MM.1S (cell line): ENCODE results near the gene SCIMP.

ENCODE experiments used
- CTCF ChIP-seq: fragments of 300-600 bp; sonication (generic); IDR thresholded peaks from 2 replicates; pipeline ENCODE4 v1.5.1; 2016; ENCODE audit warnings: antibody characterized with exemption, low read length, mixed read lengths
- EZH2 ChIP-seq: fragments of 300-600 bp; sonication (generic); optimal IDR thresholded peaks from 2 replicates; pipeline ENCODE3; 2017; ENCODE audit warnings: low read depth, mild to moderate bottlenecking, antibody characterized with exemption, low read length, mixed read lengths

DNA sequence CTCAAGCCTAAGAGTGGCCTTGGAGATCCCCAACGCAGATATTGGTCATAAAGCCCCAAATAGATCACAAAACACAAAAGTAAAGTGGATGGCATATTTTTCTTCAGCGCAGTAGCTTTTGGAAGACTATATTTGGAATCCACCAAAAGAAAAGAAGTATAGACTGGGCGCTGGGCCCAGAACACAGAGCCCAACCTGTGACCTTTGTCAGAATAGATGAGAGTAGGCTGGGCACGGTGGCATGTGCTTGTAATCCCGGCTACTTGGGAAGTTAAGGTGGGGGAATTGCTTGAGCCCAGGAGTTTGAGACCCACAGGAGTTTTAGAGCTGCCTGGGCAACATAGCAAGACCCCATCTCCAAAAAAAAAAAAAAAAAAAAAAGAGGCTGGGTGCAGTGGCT is 14.6 kb downstream of the SCIMP start:
- TF ChIP-seq CTCF (no peak), EZH2 (no peak)
